Retinal pigment epithelial cell (primary cell): ENCODE data around the gene EIF4G3.
A peak's percentile ranks its signal among the peaks of the same experiment; 100 is the strongest.
"Not testable (repeated sequence)": the region's sequence is repeated elsewhere in the genome, so short reads cannot be mapped to it uniquely, and the experiment has no call there.

Experiments used
- DNase-seq: peaks from one replicate; pipeline ENCODE4 v3.0.0-alpha.2; 2010; ENCODE audit warnings: low read depth
- H3K4me3 ChIP-seq: 2 replicates; pipeline ENCODE4 v1.5.1; 2011; ENCODE audit warnings: mild to moderate bottlenecking, low read length, control low read depth, moderate library complexity
- CTCF ChIP-seq: conservative IDR thresholded peaks from 2 replicates; pipeline ENCODE4 v1.5.1; 2011; ENCODE audit warnings: low read depth, low read length, control low read depth, inconsistent platforms

EIF4G3 gene

GRCh38 chr1:21100481-21100921 lies 76.2 kb downstream of the EIF4G3 start:
- H3K4me3 ChIP-seq, result no peak overlapping the region
- no peak for TF ChIP-seq CTCF
- DNase-seq, result no peak

- no peak overlapping the region for H3K4me3 ChIP-seq
- DNase-seq, result no peak
- TF ChIP-seq CTCF, result no peak
These were observed 76.9 kb downstream of the EIF4G3 start for GRCh38 chr1:21099869-21100131.

- no peak for TF ChIP-seq CTCF
- H3K4me3 ChIP-seq, result no peak overlapping the region
- DNase-seq, result no peak
These were observed 77.4 kb downstream of the EIF4G3 start for GRCh38 chr1:21099034-21099868.

- no peak for DNase-seq
- no peak for TF ChIP-seq CTCF
- no peak overlapping the region for H3K4me3 ChIP-seq
These were observed 78.3 kb downstream of the EIF4G3 start for GRCh38 chr1:21098186-21098915.

GRCh38 chr1:21097729-21098128 lies 79.0 kb downstream of the EIF4G3 start:
- DNase-seq, result no peak
- H3K4me3 ChIP-seq, result no peak overlapping the region
- no peak for TF ChIP-seq CTCF

- DNase-seq, result no peak
- H3K4me3 ChIP-seq, result no peak overlapping the region
- TF ChIP-seq CTCF, result no peak
These were observed 80.7 kb downstream of the EIF4G3 start for GRCh38 chr1:21095976-21096375.

- DNase-seq, H3K4me3 ChIP-seq: not testable (repeated sequence)
These were observed 82.4 kb downstream of the EIF4G3 start for GRCh38 chr1:21094282-21094681.

- not testable (repeated sequence) for H3K4me3 ChIP-seq, DNase-seq
These were observed 83.3 kb downstream of the EIF4G3 start for GRCh38 chr1:21093271-21093958.

- not testable (repeated sequence) for H3K4me3 ChIP-seq, DNase-seq
These were observed 84.2 kb downstream of the EIF4G3 start for GRCh38 chr1:21092545-21092944.

GRCh38 chr1:21091053-21091690 lies 85.5 kb downstream of the EIF4G3 start:
- not testable (repeated sequence) for H3K4me3 ChIP-seq
- DNase-seq, result peak; percentile 36
